Omental fat pad (tissue), 4 donors: ENCODE results near the gene C16orf74. TPM values are rescaled to one million over a fixed set of nuclear protein-coding genes. Genes with fewer than 3 reads are reported as not detected.

Experiments used
- ATAC-seq: fragments of 150-250 bp; one replicate; pipeline ENCODE4 v1.9.1; 2016; ENCODE audit warnings: mild to moderate bottlenecking, moderate library complexity; ENCODE audit not compliant: low FRiP score
- DNase-seq: peaks from one replicate; pipeline ENCODE4 v3.0.0-alpha.2; 2019; ENCODE audit warnings: low spot score
- CTCF ChIP-seq, 3 donors: fragments of 450-650 bp; IDR thresholded peaks; one replicate each; pipeline ENCODE4 v1.5.1; 2016 to 2017; ENCODE audit warnings: antibody characterized with exemption in 3 of 3, mild to moderate bottlenecking in 3 of 3, moderate library complexity in 2 of 3
- total RNA-seq, 4 donors: library from RNA; depleted of rRNA; stranded (reverse); fragments of >200 nt; gene quantifications; one replicate each; pipeline ENCODE4 v1.1.0, GENCODE V29; 2016

C16orf74 gene
- total RNA-seq, 4 donors from 2014 or later: 1.1 to 3.5 (median 2.8) TPM

- ATAC-seq: no peak
Observed at GRCh38 chr16:85750146-85750826, 610 bp downstream of the C16orf74 start.

GRCh38 chr16:85749771-85750145 is 1.1 kb downstream of the C16orf74 start:
- DNase-seq: no peak
- ATAC-seq: no peak
- no peak for TF ChIP-seq CTCF (IDR thresholded peaks at IDR 0.05)

More at GRCh38 chr16:85750146-85750826, 610 bp downstream of the C16orf74 start:
- TF ChIP-seq CTCF (IDR thresholded peaks at IDR 0.05): no peak
- DNase-seq: no peak

DNA sequence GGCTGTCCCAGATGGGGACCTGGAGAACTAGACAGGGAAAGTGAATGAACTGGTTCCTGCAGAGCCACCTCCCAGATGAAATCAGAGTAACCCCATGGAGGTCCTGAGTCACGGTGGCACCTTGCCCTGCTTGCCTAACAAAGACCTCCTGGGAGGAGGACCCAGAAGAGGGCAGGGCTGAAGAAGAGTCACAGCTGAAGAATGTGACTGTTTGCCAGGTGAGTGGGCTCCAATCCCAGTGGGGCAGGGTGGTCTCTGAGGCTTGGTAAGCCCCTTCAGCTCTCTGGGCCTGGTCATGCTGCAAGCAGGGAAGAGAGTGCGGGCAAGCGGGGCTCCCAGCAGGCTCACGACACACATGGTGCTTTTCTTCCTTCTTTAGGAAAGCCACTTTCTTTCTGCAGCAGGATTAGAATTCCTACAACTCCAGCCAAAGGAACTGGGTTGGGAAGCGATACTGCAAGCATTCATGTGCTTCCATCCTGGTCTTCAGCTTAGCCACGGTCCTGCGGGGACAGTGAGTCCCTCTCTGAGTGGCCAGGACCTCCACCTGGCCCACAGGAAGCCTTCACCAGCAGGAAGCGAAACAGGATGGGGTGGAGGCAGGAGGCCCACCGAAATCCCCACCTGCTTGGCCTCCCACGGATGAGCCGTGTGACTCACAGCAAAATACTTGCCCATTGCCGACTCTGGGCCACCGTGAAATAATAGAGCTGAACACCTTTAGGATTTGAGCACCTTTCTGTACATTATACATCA is 4.3 kb downstream of the C16orf74 start:
- DNase-seq (no peak), ATAC-seq (no peak)
- TF ChIP-seq CTCF (IDR thresholded peaks at IDR 0.05): no peak

GRCh38 chr16:85738923-85739715 is 11.8 kb downstream of the C16orf74 start:
- TF ChIP-seq CTCF (IDR thresholded peaks at IDR 0.05): no peak
- ATAC-seq (no peak), DNase-seq (no peak)

- no peak for TF ChIP-seq CTCF (IDR thresholded peaks at IDR 0.05)
Observed at GRCh38 chr16:85736921-85737320, 14.0 kb downstream of the C16orf74 start.

GRCh38 chr16:85735946-85736345 is 14.9 kb downstream of the C16orf74 start:
- DNase-seq (no peak), ATAC-seq (no peak)
- TF ChIP-seq CTCF (IDR thresholded peaks at IDR 0.05): no peak

More at GRCh38 chr16:85736921-85737320, 14.0 kb downstream of the C16orf74 start:
- no peak for ATAC-seq
- DNase-seq: no peak
